Activated T-helper 2 cell treated with anti-CD3 and anti-CD28 coated beads, Interferon-gamma antibody, Interleukin-2, Interleukin-4, amounts not matched to agents 10 μg/mL and 5 μg/mL and 100 μg/mL, durations not matched to agents 14 hours and 24 hours and 36 hours (primary cell): ENCODE results near the gene ROBO1. TPM values are rescaled to one million over a fixed set of nuclear protein-coding genes. Genes with fewer than 3 reads are reported as not detected.

Source experiments
- DNase-seq: peaks from one replicate; pipeline ENCODE4 v3.0.0; 2021; ENCODE audit warnings: low spot score
- H3K27ac Mint-ChIP-seq: one replicate; pipeline ENCODE4 v1.8.0; 2021; ENCODE audit warnings: mixed read lengths
- H3K27me3 Mint-ChIP-seq: one replicate; pipeline ENCODE4 v1.8.0; 2021; ENCODE audit warnings: low read depth, mixed read lengths
- H3K36me3 Mint-ChIP-seq: one replicate; pipeline ENCODE4 v1.8.0; 2021; ENCODE audit warnings: low read depth, mixed read lengths
- H3K4me1 Mint-ChIP-seq: one replicate; pipeline ENCODE4 v1.8.0; 2021; ENCODE audit warnings: low read depth, mixed read lengths
- H3K4me3 Mint-ChIP-seq: one replicate; pipeline ENCODE4 v1.8.0; 2021; ENCODE audit warnings: low read depth, mild to moderate bottlenecking, moderate library complexity, mixed read lengths
- H3K9me3 Mint-ChIP-seq: one replicate; pipeline ENCODE4 v1.8.0; 2021; ENCODE audit warnings: mixed read lengths
- intact Hi-C: fragments of 100-400 bp; cut with micrococcal nuclease; formaldehyde crosslinking; loops from one replicate; pipeline ENCODE4 v1.15.1; 2023
- total RNA-seq: library from RNA; stranded (reverse); gene quantifications from 2 replicates; pipeline ENCODE4 v1.2.3, GENCODE V29; 2022

ROBO1 gene
- total RNA-seq, 1 donor from 2014 or later: not detected

DNA sequence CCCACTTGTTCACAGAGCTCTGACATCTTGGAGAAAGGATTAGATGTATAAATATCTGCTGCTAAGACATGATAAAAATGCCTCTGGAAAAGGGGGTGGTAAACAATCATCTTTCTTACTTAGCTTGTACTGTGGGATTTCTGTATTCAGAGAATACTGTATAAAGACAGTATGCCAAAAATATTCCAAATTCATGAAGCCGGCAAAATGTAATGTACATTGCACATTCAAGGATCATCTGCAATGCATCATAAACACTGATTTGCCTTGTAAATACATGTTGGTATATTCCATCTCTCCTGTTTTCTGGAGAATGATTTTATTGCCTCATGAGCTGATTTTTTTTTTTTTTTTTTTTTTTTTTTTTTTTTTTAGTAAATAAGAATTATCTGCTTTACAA lies 355.3 kb downstream of the ROBO1 start:
- H3K4me3 Mint-ChIP-seq: no peak overlapping the region
- no peaks in the 10 kb centered on the region for H3K36me3 Mint-ChIP-seq
- intact Hi-C loops: no loop called here
- no peak for DNase-seq
- no peaks in the 10 kb centered on the region for H3K27me3 Mint-ChIP-seq
- H3K9me3 Mint-ChIP-seq: peaks cover 11% of the 10 kb centered on the region
- no peaks in the 10 kb centered on the region for H3K4me1 Mint-ChIP-seq
- H3K27ac Mint-ChIP-seq: no peak overlapping the region

DNA sequence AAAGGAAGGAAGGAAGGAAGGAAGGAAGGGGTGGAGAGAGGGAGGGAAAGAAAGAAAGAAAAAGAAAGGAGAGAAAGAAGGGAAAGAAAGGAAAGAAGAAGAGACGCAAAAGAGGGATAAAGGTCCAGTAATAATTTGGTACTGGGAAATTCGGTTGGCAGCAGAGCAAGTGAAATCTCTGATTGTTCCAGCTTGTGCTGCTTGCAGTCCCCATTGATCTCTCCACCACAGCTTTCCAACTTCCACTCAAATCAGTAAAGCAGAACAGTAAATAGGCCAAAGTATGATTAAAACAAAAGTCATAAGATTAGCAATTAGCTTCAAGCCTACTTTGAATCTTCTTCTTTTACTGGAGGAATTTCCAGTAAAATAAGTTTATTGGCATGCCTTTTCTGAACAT lies 357.2 kb downstream of the ROBO1 start:
- H3K4me1 Mint-ChIP-seq: no peaks in the 10 kb centered on the region
- intact Hi-C loops: no loop called here
- H3K27ac Mint-ChIP-seq: no peak overlapping the region
- H3K36me3 Mint-ChIP-seq: no peaks in the 10 kb centered on the region
- H3K27me3 Mint-ChIP-seq: no peaks in the 10 kb centered on the region
- H3K9me3 Mint-ChIP-seq: peaks cover 10% of the 10 kb centered on the region
- no peak for DNase-seq
- no peak overlapping the region for H3K4me3 Mint-ChIP-seq

DNA sequence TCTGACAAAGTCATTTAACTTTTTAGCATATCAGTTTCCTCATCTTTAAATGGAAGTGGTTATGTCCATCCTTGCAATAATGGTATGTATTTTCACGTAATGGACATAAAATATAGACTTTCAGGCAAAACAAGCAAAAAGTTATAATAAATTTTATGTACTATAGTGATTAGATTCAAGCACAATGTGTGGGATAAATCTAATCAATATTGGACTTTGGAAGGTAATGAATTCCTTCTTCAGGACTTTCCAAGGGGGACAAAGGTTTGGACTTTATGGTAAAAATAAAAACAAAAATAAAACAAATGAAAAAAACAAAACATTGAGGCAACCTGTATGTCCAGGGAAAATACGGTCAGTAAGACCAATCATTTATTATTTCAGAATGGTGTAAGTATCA lies 357.7 kb downstream of the ROBO1 start:
- H3K27ac Mint-ChIP-seq: no peak overlapping the region

DNA sequence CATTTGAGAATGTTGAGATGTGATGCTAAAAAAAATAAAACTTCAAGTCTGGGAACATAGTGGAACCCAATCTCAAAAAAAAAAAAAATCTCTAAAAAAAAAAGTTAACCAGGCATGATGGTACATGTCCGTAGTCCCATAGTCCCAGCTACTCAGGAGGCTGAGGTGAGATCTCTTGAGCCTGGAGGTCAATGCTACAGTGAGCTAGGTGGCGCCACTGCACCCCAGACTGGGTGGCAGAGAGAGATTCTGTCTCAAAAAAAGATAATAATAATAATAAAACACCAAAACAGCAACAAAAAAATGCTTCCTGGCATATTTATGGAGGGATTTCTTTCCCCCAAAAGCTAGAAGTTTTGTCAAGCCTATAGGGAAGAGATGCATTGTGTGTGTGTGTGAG lies 361.6 kb downstream of the ROBO1 start:
- Mint-ChIP-seq H3K27ac (no peak overlapping the region), H3K4me1 (no peaks in the 10 kb centered on the region), H3K27me3 (no peaks in the 10 kb centered on the region), H3K4me3 (no peak overlapping the region), H3K9me3 (peaks cover 3% of the 10 kb centered on the region), H3K36me3 (no peaks in the 10 kb centered on the region)
- DNase-seq: no peak
- intact Hi-C loops: no loop called here

More for the DNA sequence above, 357.7 kb downstream of the ROBO1 start:
- no peaks in the 10 kb centered on the region for H3K27me3 Mint-ChIP-seq
- intact Hi-C loops: no loop called here
- H3K9me3 Mint-ChIP-seq: peaks cover 6% of the 10 kb centered on the region
- no peak for DNase-seq
- H3K4me1 Mint-ChIP-seq: no peaks in the 10 kb centered on the region
- no peak overlapping the region for H3K4me3 Mint-ChIP-seq
- no peaks in the 10 kb centered on the region for H3K36me3 Mint-ChIP-seq

DNA sequence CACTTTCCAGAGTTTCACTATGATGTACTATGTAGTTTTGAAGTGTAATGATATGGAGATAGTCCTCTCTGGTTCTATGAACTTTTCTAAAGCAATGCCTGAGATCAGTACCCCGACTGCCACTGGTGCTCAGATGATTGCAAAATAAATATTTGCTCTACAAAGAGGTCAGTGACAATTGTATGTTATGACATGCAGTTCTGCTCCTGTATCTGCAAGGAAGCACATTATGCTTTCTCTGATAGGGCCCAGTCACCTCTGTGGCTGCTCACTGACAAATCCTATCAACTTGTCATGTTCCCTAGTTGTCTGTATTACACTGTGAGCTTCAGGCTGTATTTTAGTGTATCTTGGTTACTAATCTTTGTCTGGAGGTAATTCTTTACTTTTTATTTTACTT lies 362.6 kb downstream of the ROBO1 start:
- no peak for DNase-seq
- Mint-ChIP-seq H3K4me3 (no peak overlapping the region), H3K27ac (no peak overlapping the region), H3K4me1 (no peaks in the 10 kb centered on the region), H3K36me3 (no peaks in the 10 kb centered on the region), H3K9me3 (peaks cover 6% of the 10 kb centered on the region), H3K27me3 (no peaks in the 10 kb centered on the region)
- intact Hi-C loops: no loop called here

DNA sequence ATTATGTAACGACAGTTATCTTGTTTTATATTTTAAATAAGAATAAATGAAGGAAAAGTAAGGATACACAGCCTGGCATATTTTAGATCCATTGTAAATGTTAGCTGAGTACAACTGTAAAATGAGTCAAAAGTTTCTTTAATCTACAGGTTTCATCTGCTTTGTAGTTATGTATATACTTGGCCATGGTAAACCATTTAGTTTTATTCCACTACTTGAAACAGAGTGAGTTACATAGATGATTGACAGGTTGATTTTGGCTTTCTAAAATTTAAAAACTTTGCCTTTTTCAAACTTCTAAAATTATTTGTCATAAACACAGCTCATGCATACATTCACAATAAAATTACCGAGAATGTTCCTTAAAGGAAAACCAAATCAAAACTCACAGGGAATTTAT lies 371.2 kb downstream of the ROBO1 start:
- Mint-ChIP-seq H3K27ac (no peak overlapping the region), H3K4me1 (no peaks in the 10 kb centered on the region), H3K4me3 (no peak overlapping the region), H3K27me3 (no peaks in the 10 kb centered on the region), H3K9me3 (peaks cover 17% of the 10 kb centered on the region), H3K36me3 (no peaks in the 10 kb centered on the region)
- intact Hi-C loops: no loop called here
- no peak for DNase-seq

DNA sequence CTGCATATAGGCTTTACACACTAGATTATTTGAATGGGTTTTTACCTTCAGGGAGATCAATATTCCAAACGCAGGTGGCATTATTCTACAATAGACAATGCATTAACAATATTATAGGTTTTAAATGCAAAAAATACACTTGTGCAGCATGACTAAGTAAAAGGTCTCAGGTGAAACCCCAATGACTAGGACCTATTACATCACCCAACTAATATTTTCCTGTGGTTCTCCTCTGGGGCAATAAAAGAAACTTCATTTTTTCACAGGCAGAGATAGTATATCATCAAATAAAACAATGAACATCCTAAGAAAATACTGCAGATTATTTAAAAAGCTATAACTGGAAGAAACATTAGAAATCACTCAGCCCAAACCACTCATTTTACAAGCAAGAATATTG lies 375.3 kb downstream of the ROBO1 start:
- H3K27ac Mint-ChIP-seq: no peak overlapping the region
- no peak for DNase-seq
- H3K4me1 Mint-ChIP-seq: no peaks in the 10 kb centered on the region
- intact Hi-C loops: no loop called here
- H3K9me3 Mint-ChIP-seq: peaks cover 27% of the 10 kb centered on the region
- no peaks in the 10 kb centered on the region for H3K36me3 Mint-ChIP-seq
- H3K4me3 Mint-ChIP-seq: no peak overlapping the region
- H3K27me3 Mint-ChIP-seq: no peaks in the 10 kb centered on the region

DNA sequence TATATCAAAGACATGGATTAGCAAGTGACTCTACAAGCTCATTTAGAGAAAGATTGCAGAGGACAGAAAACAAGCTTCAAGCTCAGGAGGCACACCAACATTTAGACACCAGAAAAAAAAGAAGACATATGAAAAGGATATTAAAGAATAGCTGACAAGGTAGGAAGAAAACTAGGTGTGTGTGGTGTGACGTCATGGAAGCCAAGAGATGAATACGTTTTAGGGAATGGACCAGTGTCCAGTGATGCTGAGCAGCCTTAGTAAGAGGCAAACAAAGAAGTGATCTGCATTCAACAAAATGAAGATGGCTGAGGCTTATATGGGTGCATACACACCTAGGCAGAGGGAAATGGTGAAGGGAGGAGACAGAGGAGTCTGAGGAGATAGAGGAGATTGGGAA lies 377.4 kb downstream of the ROBO1 start:
- no peak overlapping the region for H3K4me3 Mint-ChIP-seq
- no peak for DNase-seq
- no peak overlapping the region for H3K27ac Mint-ChIP-seq
- no peaks in the 10 kb centered on the region for H3K4me1 Mint-ChIP-seq
- H3K36me3 Mint-ChIP-seq: no peaks in the 10 kb centered on the region
- H3K9me3 Mint-ChIP-seq: peaks cover 32% of the 10 kb centered on the region
- intact Hi-C loops: no loop called here
- no peaks in the 10 kb centered on the region for H3K27me3 Mint-ChIP-seq

DNA sequence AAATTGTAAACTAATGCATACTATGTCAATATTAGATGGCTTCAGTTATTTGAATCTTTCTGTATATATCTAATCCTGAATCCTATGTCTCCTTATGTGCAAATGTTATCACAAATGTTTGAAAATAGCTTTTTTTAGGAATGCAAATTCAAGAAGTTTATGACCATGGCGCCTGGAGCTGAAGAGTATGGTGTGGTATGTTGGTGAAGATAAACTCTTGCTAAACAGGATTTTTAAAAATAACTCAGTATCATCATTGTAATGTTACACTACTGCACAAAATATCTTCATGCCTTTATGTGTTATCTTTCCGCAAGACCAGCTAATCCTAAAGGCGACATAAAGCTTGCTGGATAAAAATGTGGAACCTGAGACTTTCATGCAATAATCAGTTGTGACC lies 382.6 kb downstream of the ROBO1 start:
- H3K4me3 Mint-ChIP-seq: no peak overlapping the region
- intact Hi-C loops: no loop called here
- no peaks in the 10 kb centered on the region for H3K36me3 Mint-ChIP-seq
- peaks cover 22% of the 10 kb centered on the region for H3K9me3 Mint-ChIP-seq
- H3K27ac Mint-ChIP-seq: no peak overlapping the region
- H3K27me3 Mint-ChIP-seq: no peaks in the 10 kb centered on the region
- no peak for DNase-seq
- H3K4me1 Mint-ChIP-seq: no peaks in the 10 kb centered on the region

DNA sequence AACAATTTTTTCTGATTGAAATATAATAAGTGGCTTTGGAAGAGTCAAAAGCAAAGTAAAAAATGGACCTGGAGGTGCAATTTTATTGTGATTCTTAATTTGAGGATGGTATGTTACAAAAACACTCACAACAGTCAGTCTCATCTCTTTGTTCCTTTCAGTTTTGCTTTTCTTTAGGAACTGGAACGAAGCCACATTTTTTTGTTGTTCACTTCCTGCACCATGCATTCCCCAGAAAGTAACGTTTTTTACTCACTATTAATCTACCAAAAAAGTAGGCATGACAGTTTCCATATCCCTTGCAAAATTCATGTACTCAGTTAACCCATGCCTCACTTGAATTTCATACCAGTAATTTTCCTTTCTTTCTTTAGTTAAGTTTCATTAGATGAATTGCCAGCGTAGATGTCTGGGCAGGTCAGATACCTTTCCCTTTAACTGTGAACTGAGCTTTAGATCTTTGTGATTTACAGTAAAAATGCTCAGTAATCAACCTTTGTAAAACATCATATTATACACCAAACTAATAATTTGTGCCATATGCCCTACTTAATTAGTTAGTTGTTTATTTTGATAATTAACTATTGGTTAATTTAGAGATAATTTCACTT lies 384.3 kb downstream of the ROBO1 start:
- DNase-seq: no peak
- Mint-ChIP-seq H3K4me1 (no peaks in the 10 kb centered on the region), H3K36me3 (no peaks in the 10 kb centered on the region), H3K4me3 (no peak overlapping the region), H3K27me3 (no peaks in the 10 kb centered on the region), H3K9me3 (peaks cover 18% of the 10 kb centered on the region), H3K27ac (no peak overlapping the region)
- intact Hi-C loops: no loop called here

DNA sequence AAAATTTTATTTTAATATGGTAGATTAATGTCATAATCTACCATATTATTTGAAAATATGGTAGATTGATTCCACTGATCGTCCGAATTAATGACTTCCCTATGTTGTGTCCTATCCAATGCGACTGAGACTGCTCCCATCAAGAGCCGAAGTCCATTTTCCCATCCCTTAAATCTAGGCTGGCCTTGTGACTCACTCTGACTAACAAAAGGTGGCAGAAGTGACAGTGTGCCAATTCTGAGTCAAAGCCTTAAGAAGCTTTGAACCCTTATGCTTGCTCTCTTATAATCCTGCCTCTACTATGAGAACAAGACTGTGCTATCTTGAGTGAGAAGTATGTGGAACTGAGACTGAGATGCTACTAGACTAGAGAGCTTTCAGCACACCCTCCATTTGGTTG lies 387.2 kb downstream of the ROBO1 start:
- no peak for DNase-seq
- Mint-ChIP-seq H3K36me3 (no peaks in the 10 kb centered on the region), H3K27me3 (no peaks in the 10 kb centered on the region), H3K27ac (no peak overlapping the region), H3K9me3 (peaks cover 21% of the 10 kb centered on the region), H3K4me3 (no peak overlapping the region), H3K4me1 (no peaks in the 10 kb centered on the region)
- intact Hi-C loops: no loop called here

DNA sequence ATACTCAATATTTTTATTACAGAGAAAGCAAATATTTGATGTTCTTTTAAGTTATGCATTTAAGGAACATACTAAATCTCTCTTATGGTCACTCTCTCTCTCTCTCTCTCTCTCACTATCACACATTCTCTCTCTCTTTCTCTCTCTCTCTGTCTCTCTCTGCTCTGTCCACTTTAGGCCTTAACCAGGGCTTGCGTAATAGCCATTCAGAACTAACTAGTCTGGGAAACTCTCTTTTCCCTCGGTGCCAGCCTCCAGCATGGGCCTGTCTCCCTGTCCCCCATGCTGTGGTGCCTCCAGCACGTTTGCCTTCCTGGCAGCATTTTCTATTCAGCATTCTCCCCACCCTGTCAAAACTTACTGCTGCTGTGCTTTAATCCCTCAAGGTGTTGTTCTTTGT lies 389.7 kb downstream of the ROBO1 start:
- H3K9me3 Mint-ChIP-seq: peaks cover 18% of the 10 kb centered on the region
- intact Hi-C loops: no loop called here
- H3K4me1 Mint-ChIP-seq: no peaks in the 10 kb centered on the region
- H3K27ac Mint-ChIP-seq: no peak overlapping the region
- no peak overlapping the region for H3K4me3 Mint-ChIP-seq
- H3K27me3 Mint-ChIP-seq: no peaks in the 10 kb centered on the region
- no peak for DNase-seq
- H3K36me3 Mint-ChIP-seq: no peaks in the 10 kb centered on the region

DNA sequence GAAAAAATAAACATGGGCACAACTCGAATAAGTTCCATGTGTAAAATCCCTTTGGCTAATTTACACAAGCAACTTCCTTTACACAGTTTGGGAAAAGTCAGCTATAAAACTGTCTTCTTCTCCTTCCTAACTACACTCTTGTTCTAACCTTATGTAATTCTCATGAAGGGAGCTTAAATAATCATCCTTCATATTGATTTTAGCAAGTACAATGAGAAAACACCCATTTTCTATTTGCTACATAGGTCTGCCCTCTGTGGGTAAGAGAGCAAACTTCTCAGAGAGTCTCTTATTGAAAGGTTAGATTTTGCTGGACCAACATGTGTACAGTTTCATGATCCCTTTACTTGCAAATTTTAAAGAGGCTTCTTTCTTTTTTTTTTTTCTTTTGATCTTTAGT lies 398.5 kb downstream of the ROBO1 start:
- no peaks in the 10 kb centered on the region for H3K36me3 Mint-ChIP-seq
- intact Hi-C loops: no loop called here
- no peak overlapping the region for H3K27ac Mint-ChIP-seq
- H3K4me1 Mint-ChIP-seq: no peaks in the 10 kb centered on the region
- no peak overlapping the region for H3K4me3 Mint-ChIP-seq
- DNase-seq: no peak
- no peaks in the 10 kb centered on the region for H3K27me3 Mint-ChIP-seq
- no peaks in the 10 kb centered on the region for H3K9me3 Mint-ChIP-seq

DNA sequence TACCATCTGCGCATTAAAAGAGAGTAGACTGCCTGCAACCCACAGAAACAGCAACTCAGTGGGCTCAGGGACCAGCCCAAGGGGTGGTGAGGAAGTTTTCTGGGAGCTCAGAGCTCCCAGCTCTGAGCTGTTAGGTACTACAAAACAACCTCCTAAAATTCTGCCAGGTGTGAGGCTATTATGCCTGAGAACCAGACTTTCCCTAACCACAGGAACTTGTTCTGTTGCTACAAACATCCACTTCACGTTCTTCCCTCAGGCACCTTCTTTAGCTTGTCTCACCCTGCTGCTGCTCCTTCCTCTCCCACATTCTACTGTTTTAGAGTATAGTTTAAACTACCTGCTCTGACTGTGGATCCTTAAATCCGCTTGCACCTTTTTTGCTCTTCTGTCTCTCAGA lies 399.4 kb downstream of the ROBO1 start:
- no peak for DNase-seq
- Mint-ChIP-seq H3K27me3 (no peaks in the 10 kb centered on the region), H3K27ac (no peak overlapping the region), H3K36me3 (no peaks in the 10 kb centered on the region), H3K4me1 (no peaks in the 10 kb centered on the region), H3K4me3 (no peak overlapping the region), H3K9me3 (no peaks in the 10 kb centered on the region)
- intact Hi-C loops: no loop called here
